HG03520 (cell line): ENCODE results near the gene ALDOB.
"Not testable (repeated sequence)": the region's sequence is repeated elsewhere in the genome, so short reads cannot be mapped to it uniquely, and the experiment has no call there.

Source experiments
- ATAC-seq: cut with Tn5 transposase; IDR thresholded peaks from one replicate; pipeline ENCODE4 v1.9.1; 2021; ENCODE audit warnings: mild to moderate bottlenecking, moderate library complexity; ENCODE audit not compliant: unreplicated experiment

ALDOB gene

GRCh38 chr9:101388507-101388993 is 47.0 kb downstream of the ALDOB start:
- ATAC-seq: no peak

GRCh38 chr9:101387871-101388506 is 47.6 kb downstream of the ALDOB start:
- ATAC-seq: peak; percentile 64

- ATAC-seq: not testable (repeated sequence)
Measured at GRCh38 chr9:101384873-101385536, 50.6 kb downstream of the ALDOB start, which contains the start of gene BAAT. Gene BAAT (minus strand): TSS chr9:101385006. CDS start chr9:101371404, 13,602 bp downstream.

GRCh38 chr9:101383361-101383760 is 52.2 kb downstream of the ALDOB start:
- no peak for ATAC-seq

GRCh38 chr9:101381833-101382342 is 53.7 kb downstream of the ALDOB start:
- ATAC-seq: no peak

GRCh38 chr9:101381118-101381517 is 54.5 kb downstream of the ALDOB start:
- no peak for ATAC-seq

- no peak for ATAC-seq
Measured at GRCh38 chr9:101380295-101380694, 55.3 kb downstream of the ALDOB start.

- no peak for ATAC-seq
Measured at GRCh38 chr9:101376111-101376848, 59.3 kb downstream of the ALDOB start.

- ATAC-seq: no peak
Measured at GRCh38 chr9:101375546-101375945, 60.0 kb downstream of the ALDOB start.

GRCh38 chr9:101372327-101373118 is 63.1 kb downstream of the ALDOB start:
- no peak for ATAC-seq

GRCh38 chr9:101371813-101372212 is 63.8 kb downstream of the ALDOB start:
- ATAC-seq: no peak
